Endothelial cell of umbilical vein (primary cell): ENCODE data around the gene CNOT10. TPM values are rescaled to one million over a fixed set of nuclear protein-coding genes. Genes with fewer than 3 reads are reported as not detected.

ENCODE experiments used
- BruUV-seq: library from RNA; stranded (reverse); fragments of 400-500 nt; replicated peaks from 2 replicates; lab custom pipeline; 2021; lab: Mats Ljungman, UMichigan
- CTCF ChIA-PET: fragments of 300-600, 350-600 bp; sonication (Branson Sonifier 250); formaldehyde crosslinking; loops from one replicate; lab custom pipeline; 2021; ENCODE audit warnings: antibody characterized with exemption, inconsistent platforms; lab: Charles Lee
- POLR2A ChIA-PET: fragments of 300-600, 350-600 bp; sonication (Branson Sonifier 250); formaldehyde crosslinking; loops from one replicate; lab custom pipeline; 2021; ENCODE audit warnings: antibody characterized with exemption, inconsistent platforms; lab: Charles Lee
- DNase-seq: peaks from one replicate; pipeline ENCODE4 v3.0.0-alpha.2; 2011; ENCODE audit warnings: low read depth, low spot score
- FAIRE-seq: peaks from 2 replicates; lab custom pipeline; 2011; peaks lifted over from hg19 to GRCh38; lab: Jason Lieb, UNC
- H2AFZ ChIP-seq: 2 replicates; pipeline ENCODE4 v1.6.0; 2012; ENCODE audit warnings: low read depth, low read length, control low read depth, inconsistent platforms
- H3K27ac ChIP-seq: 2 replicates; pipeline ENCODE4 v1.5.1; 2011; ENCODE audit warnings: low read depth, mild to moderate bottlenecking, control low read depth, low read length, moderate library complexity; ENCODE audit not compliant: insufficient read depth
- H3K27me3 ChIP-seq, 2 experiments: 2 replicates each; pipeline versions ENCODE4 v1.6.0 to v1.6.1; 2011; ENCODE audit warnings: low read length in 2 of 2, mixed read lengths in 1 of 2; ENCODE audit not compliant: control insufficient read depth in 2 of 2, insufficient read depth in 2 of 2
- H3K36me3 ChIP-seq, 2 experiments: 2 replicates in 1 of 2; 3 replicates in 1 of 2; pipeline ENCODE4 v1.5.1; 2011; ENCODE audit warnings: low read length in 2 of 2, mild to moderate bottlenecking in 1 of 2, moderate library complexity in 1 of 2; ENCODE audit not compliant: control insufficient read depth in 2 of 2, insufficient read depth in 2 of 2; ENCODE audit errors: extremely low read depth in 1 of 2
- H3K4me1 ChIP-seq: 3 replicates; pipeline ENCODE4 v1.5.1; 2011; ENCODE audit warnings: mild to moderate bottlenecking, low read length; ENCODE audit not compliant: control insufficient read depth, insufficient read depth; ENCODE audit errors: extremely low read depth
- H3K4me2 ChIP-seq: 2 replicates; pipeline ENCODE4 v1.6.1; 2011; ENCODE audit warnings: low read length, control low read depth, mixed read lengths; ENCODE audit not compliant: insufficient read depth
- H3K4me3 ChIP-seq, 3 experiments: fragments of 200-600 bp in 1 of 3; sonication (generic), shearing (Covaris generic) in 1 of 3; replicated peaks in 1 of 3; 2 replicates each; pipeline ENCODE4 v1.5.1; 2011 to 2016; ENCODE audit warnings: control low read depth in 3 of 3, low read length in 3 of 3, mild to moderate bottlenecking in 2 of 3, inconsistent platforms in 1 of 3, low read depth in 1 of 3, moderate library complexity in 1 of 3; ENCODE audit not compliant: insufficient read depth in 1 of 3
- H3K79me2 ChIP-seq: 2 replicates; pipeline ENCODE4 v1.6.0; 2012; ENCODE audit warnings: low read length, inconsistent platforms; ENCODE audit not compliant: control insufficient read depth, insufficient read depth
- H3K9ac ChIP-seq: replicated peaks from 2 replicates; pipeline ENCODE3; 2011; ENCODE audit warnings: low read length, control low read depth; ENCODE audit not compliant: insufficient read depth; ENCODE audit errors: extremely low read depth
- H3K9me1 ChIP-seq: replicated peaks from 3 replicates; pipeline ENCODE4 v1.6.0; 2011; ENCODE audit warnings: mild to moderate bottlenecking, low read length; ENCODE audit not compliant: control insufficient read depth, insufficient read depth; ENCODE audit errors: extremely low read depth
- H3K9me3 ChIP-seq: replicated peaks from 2 replicates; pipeline ENCODE4 v1.5.1; 2012; ENCODE audit warnings: low read length, inconsistent platforms; ENCODE audit not compliant: control insufficient read depth, insufficient read depth
- H4K20me1 ChIP-seq: replicated peaks from 2 replicates; pipeline ENCODE3; 2011; ENCODE audit warnings: mild to moderate bottlenecking, low read length; ENCODE audit not compliant: control insufficient read depth, insufficient read depth; ENCODE audit errors: extremely low read depth
- EZH2 ChIP-seq: IDR thresholded peaks from 2 replicates; pipeline ENCODE4 v1.6.1; 2012; ENCODE audit warnings: borderline replicate concordance, low read depth, mild to moderate bottlenecking, moderate library complexity, low read length, inconsistent platforms; ENCODE audit not compliant: severe bottlenecking
- GATA2 ChIP-seq: IDR thresholded peaks from 2 replicates; pipeline ENCODE4 v1.7.0; 2011; ENCODE audit warnings: low read depth, mild to moderate bottlenecking, moderate library complexity, mixed read lengths, low read length; ENCODE audit not compliant: insufficient read length, insufficient read depth
- JUN ChIP-seq: IDR thresholded peaks from 2 replicates; pipeline ENCODE4 v1.6.1; 2011; ENCODE audit warnings: borderline replicate concordance, low read depth; ENCODE audit not compliant: insufficient read length, insufficient read depth
- MYC ChIP-seq: IDR thresholded peaks from one replicate; pipeline ENCODE4 v1.6.1; 2011; ENCODE audit warnings: mild to moderate bottlenecking, low read depth, low read length
- POLR2A ChIP-seq: IDR thresholded peaks from 2 replicates; pipeline ENCODE4 v1.6.1; 2012; ENCODE audit warnings: low read depth, mild to moderate bottlenecking, control low read depth, low read length
- POLR2AphosphoS5 ChIP-seq: IDR thresholded peaks from 2 replicates; pipeline ENCODE4 v1.6.1; 2012; ENCODE audit warnings: low read depth, mild to moderate bottlenecking, control low read depth, low read length, moderate library complexity; ENCODE audit not compliant: insufficient read depth
- dilution Hi-C: fragments of 300-500 bp; cut with MboI; formaldehyde crosslinking; loops from one replicate; pipeline ENCODE4 v1.15.0; 2019; ENCODE audit warnings: low sequenced_read_pairs; ENCODE audit not compliant: extremely low pct_ligation_motif_present
- intact Hi-C: fragments of 100-400 bp; cut with micrococcal nuclease; formaldehyde crosslinking; loops from one replicate; pipeline ENCODE4 v1.10.0; 2022
- polyA plus RNA-seq, 4 experiments: library from polyadenylated mRNA; depleted of rRNA in 3 of 4; stranded (reverse) in 3 of 4; unstranded in 1 of 4; fragments of >200 nt; gene quantifications; 2 replicates each; pipeline versions ENCODE4 v1.2.1 to v1.2.3, GENCODE V29; 2011 to 2012; ENCODE audit warnings: missing spikeins in 1 of 4
- total RNA-seq: library from RNA; stranded (reverse); gene quantifications from 2 replicates; pipeline ENCODE4 v1.2.3, GENCODE V29; 2021
- TF ChIP-seq, protein P1 (sequence below): IDR thresholded peaks from 2 replicates; pipeline ENCODE4 v1.6.1; 2011; ENCODE audit not compliant: insufficient read depth, insufficient read length
- TF ChIP-seq, protein P2 (sequence below), 2 donors: IDR thresholded peaks; 1 replicate in 1 of 2; 2 replicates in 1 of 2; pipeline ENCODE4 v1.5.1; 2011; ENCODE audit warnings: low read length in 2 of 2, mild to moderate bottlenecking in 2 of 2, moderate library complexity in 2 of 2, control low read depth in 1 of 2, inconsistent platforms in 1 of 2, low read depth in 1 of 2; ENCODE audit not compliant: insufficient read depth in 1 of 2; ENCODE audit errors: extremely low read depth in 1 of 2

CNOT10 gene
- total and polyA plus RNA-seq, 2 donors (not counting 3 experiments of a cell fraction or from before 2014, with no cell fraction given) = 23.6 to 28.6 TPM

DNA sequence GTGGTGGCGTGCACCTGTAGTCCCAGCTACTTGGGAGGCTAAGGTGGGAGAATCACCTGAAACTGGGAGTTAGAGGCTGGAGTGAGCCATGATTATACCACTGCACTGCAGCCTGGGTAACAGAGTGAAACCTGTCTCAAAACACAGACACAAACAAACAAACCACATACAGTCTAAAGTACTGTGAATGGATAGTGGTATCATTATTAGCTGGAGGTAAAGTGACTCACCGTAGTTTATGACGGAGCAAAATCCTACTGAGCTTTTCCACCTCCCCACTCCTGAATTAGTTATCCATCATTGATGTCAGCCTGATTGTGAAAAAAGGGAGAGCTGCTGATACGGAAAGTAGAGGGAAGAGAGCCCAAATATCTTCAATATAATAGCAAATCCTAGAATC lies 3.2 kb upstream of the CNOT10 start:
- H3K4me3 ChIP-seq = no peak overlapping the region
- H3K36me3 ChIP-seq = no peaks in the 10 kb centered on the region
- H2AFZ ChIP-seq = no peak overlapping the region
- H3K9ac ChIP-seq = no peak overlapping the region
- no peak overlapping the region for H3K4me2 ChIP-seq
- H3K4me1 ChIP-seq = peaks cover 17% of the 10 kb centered on the region
- CTCF ChIA-PET = interaction anchor here (1.0 kb wide), 1 partner anchor 9 kb away, joined by 3 read pairs; no protein-coding TSS in a partner anchor
- POLR2A ChIA-PET = no interaction called here
- no peaks in the 10 kb centered on the region for H3K9me3 ChIP-seq
- H3K27me3 ChIP-seq = no peaks in the 10 kb centered on the region
- H3K27ac ChIP-seq = no peak overlapping the region
- peaks cover 3% of the 10 kb centered on the region for H4K20me1 ChIP-seq
- dilution Hi-C loops (no loop called here), intact Hi-C loops (no loop called here)
- peaks cover 16% of the 10 kb centered on the region for H3K79me2 ChIP-seq
- no peak for TF ChIP-seq EZH2
- TF ChIP-seq, protein P1, sequence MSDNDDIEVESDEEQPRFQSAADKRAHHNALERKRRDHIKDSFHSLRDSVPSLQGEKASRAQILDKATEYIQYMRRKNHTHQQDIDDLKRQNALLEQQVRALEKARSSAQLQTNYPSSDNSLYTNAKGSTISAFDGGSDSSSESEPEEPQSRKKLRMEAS = no peak
- TF ChIP-seq JUN = no peak
- TF ChIP-seq, protein P2, sequence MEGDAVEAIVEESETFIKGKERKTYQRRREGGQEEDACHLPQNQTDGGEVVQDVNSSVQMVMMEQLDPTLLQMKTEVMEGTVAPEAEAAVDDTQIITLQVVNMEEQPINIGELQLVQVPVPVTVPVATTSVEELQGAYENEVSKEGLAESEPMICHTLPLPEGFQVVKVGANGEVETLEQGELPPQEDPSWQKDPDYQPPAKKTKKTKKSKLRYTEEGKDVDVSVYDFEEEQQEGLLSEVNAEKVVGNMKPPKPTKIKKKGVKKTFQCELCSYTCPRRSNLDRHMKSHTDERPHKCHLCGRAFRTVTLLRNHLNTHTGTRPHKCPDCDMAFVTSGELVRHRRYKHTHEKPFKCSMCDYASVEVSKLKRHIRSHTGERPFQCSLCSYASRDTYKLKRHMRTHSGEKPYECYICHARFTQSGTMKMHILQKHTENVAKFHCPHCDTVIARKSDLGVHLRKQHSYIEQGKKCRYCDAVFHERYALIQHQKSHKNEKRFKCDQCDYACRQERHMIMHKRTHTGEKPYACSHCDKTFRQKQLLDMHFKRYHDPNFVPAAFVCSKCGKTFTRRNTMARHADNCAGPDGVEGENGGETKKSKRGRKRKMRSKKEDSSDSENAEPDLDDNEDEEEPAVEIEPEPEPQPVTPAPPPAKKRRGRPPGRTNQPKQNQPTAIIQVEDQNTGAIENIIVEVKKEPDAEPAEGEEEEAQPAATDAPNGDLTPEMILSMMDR (IDR thresholded peaks at IDR 0.05; ENCODE audit: extremely low read depth in 1 of 2, insufficient read depth in 1 of 2, low read depth in 1 of 2, low read length in 2 of 2) = no peak
- no peak for TF ChIP-seq POLR2AphosphoS5
- no peak for TF ChIP-seq MYC
- no peak for TF ChIP-seq GATA2
- TF ChIP-seq POLR2A = no peak
- H3K9me1 ChIP-seq = no peaks in the 10 kb centered on the region
- FAIRE-seq (no peak), DNase-seq (no peak)
- no TSS peak for BruUV-seq
